Measurements from ENCODE around the gene ADM5. TPM values are rescaled to one million over a fixed set of nuclear protein-coding genes. Genes with fewer than 3 reads are reported as not detected.

Gene ADM5
- total RNA-seq, 1 donor from 2014 or later: 0.92 TPM

DNA sequence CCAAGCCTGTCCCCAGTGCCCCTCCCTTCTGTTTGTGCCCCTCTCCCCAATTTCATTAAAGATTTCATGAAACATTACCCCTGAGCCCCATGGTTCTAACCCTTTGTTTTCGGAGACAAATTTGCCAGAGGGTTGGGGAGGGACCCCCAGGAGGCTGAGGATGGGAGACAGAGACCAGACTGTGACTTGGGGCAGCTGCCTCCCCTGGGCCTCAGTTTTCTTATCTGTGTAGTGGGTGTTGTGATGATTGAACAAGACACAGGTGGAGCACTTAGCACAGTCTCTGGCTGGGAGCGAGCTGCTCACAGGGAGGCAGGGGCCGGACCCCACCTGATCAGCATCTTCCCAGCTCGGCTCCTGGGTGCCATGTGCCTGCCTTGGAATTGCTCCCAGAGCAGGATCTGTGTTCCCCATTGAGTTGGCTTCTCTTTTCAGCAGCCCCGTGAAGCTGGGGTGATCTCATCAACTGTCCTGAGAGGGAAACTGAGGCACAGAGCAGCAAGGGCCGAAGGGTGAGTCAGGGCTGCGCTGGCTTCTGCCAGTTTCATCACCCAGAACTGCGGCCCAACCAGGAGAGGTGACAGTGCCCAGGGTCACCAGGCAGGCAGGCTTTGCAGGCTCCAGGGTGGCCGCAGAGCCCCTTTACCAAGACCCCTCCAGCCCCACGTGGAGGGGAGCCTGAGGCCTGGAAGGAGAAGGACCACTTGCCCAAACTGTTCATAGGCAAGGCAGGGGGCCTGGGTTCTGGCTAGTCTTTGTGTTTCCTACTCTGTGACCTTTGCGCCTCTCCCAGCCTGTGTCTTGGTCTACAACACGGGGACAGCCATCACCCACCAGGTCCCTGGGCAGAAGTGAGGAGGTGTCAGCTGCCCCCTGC lies 30.6 kb upstream of the ADM5 start:
- DNase-seq: no peak

DNA sequence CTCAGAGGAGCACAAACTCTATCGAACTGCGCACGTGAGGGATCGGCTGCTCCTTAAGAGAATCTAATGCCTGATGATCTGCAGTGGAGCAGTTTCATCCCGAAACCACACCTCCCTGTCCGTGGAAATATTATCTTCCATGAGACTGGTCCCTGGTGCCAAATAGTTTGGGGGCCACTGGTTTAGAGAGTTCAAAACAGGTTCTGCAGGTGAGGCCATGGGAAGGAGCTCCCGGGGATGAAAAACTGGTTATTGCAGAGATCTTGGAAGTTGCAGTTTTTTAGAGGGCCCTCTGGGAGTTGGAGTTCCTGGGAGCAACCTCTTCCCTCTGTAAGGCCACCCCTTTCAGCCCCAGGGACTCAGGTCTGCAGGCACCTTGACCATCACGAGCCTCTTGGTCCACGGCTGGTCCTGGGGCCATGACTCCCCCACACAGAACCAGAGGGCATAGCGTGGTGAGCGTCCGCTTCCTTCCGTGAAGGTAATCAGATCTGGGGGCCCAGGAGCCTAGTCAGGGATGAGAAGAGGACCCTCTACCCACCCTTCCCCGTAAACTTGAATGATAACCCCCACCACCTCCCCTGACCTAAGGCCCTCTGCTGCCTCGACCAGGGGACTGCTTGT lies 28.9 kb upstream of the ADM5 start:
- no peak for DNase-seq

DNA sequence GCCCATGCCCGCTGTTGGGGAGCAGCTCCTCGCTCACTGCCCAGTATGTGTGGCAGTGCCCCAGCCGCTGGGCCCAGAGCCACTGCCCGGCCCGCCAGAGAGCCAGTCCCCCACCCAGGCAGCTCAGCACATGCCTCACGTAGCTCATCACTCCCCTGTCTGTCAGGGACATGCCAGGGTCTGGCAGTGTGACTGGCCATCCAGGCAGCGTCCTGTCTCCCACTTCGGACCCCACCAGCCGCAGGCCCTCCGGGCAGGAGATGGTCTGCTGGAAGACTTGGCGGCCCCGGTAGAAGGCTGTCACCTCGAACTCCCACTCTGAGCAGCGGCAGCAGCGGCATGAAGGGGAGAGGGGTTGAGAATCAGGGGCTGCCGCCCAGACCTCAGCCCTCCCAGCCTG lies 27.4 kb upstream of the ADM5 start:
- no peak for DNase-seq

DNA sequence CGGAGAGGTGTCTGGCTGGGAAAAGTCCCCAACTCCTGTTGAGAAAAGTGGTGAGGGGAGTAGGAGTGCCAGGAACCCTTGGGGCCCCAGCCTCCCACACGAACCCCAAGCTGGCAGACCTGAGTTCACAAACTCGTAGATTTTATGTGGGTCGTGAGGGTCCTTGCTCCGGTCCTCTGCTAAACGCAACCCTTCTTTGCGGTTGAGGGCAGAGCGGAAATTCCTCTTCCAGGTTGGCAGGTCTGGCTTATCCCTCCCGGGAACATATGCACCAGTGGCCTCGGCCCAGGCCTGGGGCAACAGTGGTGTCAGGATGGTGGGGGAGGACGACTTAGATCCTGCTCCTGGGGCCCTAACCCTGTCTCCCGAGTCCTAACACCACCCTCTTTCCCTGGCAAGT lies 26.2 kb upstream of the ADM5 start:
- no peak for DNase-seq

DNA sequence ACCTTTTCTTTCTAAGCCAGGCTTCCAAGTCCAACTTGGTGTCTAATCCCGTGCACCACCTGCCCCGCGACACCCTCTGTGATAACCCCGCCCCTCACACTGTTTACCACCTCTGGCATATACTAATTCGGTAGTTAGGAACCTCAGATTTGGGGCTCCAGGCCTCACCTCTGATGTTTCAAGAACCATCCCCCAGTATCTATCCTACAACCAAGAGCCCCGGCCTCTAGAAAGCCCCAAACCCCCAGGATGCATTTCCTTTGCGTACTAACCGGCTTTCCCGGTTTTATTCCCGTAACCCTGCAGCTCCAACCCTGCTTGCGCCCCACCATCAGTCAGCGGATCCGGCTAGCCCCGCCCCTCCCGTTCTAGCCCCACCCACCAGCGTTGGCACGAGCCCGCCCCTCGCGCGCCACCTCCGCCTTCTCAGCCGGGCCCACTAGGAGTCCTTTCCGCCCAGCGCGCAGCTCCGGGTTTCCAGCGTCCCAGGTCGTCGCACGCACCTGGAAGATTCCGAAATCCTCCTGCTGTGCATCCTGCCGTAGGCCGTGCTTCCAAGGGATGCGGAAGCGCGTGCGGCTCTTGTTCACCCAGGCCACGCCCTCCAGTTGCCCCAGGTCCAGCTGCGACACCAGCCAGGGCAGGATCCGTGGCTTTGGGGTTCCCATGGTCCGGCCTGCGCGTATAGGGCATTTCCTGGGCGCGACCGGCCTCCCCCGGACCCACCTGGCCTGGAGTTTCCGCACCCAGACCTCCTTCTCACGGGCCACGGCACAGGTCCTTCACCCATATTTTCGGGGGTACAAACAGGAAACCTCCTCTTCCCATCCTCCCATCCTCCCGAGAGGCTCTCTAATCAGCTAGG lies 25.0 kb upstream of the ADM5 start:
- peak; percentile 90 for DNase-seq

DNA sequence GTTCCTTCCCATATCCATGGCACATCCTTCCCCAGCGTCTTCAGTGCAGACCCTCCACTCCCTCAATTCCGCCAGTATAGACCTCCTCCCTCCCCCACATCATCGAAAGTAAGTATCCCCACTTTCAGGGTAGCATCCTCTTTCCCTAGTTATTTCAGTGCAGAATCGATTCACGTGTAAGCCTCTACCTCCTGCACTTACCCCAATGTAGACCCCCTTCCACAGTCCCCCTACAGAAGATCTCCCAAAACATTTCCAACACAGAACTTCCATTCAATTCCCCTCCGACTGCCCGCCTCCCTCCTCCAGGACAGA lies 24.4 kb upstream of the ADM5 start:
- DNase-seq: no peak

DNA sequence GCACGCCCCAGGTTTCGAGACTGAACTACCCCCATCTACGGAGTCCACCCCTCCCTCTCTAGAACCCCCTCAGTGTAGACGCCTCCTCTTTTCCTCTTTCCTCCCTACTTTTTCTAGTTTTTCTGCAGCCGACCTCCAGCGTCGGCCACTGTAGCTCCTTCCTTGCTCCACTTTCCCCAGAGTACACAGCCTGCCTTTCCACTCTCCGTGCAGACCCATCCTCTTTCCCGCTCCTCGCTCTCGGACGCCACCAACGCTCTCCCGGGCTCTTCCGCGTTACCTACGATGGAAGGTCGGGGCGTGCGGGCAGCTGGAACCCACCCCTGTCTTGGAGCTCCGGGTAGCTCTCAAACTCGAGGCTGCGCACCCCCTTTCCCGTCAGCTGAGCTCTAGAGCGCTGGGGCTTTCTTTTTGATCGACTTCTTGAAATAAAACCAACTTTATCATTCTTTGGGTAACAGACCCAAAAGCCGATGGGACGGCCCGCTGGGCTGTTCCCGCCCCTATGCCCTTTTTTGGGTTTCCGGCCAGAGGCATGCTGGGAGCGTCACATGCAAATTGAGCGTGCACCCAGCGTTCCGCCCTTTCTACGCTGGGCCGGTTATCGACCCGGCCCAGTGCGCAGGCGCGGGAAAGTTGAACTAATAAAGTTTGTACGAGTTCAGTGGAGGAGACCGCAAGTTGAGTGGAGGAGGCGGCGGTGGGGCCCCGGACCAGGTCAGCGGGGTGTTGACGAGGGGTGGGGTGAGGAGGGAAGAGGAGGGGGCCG lies 23.9 kb upstream of the ADM5 start, which contains the start of the genes BCL2L12 and IRF3:
TSS of gene BCL2L12 (plus strand) at position 583 of the 769 bp plus-strand sequence. CDS start 760 bp downstream, outside the sequence.
TSS of gene IRF3 (minus strand) at position 507 of the 769 bp plus-strand sequence. CDS start 1,019 bp downstream, outside the sequence.
- peak; percentile 99 for DNase-seq

DNA sequence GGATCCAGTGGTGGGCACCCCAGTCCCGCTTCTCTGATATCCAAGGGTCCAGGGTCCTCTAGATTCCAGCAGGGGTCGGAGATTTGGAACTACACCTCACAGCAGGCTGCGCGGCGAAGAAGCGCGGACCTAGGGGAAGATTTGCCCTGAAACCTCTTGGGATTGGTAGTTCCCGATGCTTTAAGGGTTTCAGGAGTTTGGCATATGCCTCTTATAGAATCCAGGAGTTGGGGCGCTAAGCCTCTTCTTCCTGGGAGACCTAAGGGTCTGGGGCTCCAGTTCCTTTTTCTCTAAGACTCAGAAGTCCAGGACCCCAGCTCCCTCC lies 23.3 kb upstream of the ADM5 start:
- DNase-seq: no peak

DNA sequence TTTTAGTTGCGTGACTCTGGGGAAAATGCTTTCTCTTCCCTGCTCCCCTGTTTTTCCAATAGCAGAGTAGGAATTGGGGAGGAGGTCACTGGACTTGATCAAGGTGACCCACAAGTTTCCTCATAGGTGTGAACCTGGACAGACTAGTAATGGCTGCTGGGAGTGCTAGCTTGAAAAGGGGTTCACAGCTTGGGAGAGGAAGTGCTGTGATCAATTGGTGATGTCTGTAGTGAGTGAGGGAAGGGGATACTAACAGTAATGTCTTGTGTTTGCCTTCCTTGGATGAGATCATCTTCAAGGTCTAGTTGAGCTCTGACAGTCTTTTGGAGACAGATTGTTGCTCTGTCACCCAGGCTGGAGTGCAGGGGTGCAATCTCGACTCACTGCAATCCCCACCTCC lies 21.9 kb upstream of the ADM5 start:
- DNase-seq: no peak

DNA sequence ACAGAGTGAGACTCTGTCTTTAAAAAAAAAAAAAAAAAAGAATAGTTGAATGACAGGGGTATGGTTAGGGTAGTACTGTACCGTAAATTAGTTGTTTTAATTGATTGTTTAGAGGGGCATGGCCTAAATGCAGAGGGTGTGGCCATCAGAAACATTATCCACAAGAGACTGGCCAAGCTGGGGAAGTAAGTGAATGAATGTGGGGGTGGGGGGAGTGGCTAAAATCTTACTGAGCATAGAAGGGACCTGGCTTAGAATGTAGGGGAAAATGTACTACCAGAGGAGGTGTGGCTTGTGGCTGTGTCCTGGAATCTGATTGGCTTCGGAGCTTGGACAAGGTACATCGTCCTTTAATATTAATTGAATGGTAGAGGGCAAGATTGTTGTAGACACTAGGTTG lies 19.9 kb upstream of the ADM5 start:
- no peak for DNase-seq

DNA sequence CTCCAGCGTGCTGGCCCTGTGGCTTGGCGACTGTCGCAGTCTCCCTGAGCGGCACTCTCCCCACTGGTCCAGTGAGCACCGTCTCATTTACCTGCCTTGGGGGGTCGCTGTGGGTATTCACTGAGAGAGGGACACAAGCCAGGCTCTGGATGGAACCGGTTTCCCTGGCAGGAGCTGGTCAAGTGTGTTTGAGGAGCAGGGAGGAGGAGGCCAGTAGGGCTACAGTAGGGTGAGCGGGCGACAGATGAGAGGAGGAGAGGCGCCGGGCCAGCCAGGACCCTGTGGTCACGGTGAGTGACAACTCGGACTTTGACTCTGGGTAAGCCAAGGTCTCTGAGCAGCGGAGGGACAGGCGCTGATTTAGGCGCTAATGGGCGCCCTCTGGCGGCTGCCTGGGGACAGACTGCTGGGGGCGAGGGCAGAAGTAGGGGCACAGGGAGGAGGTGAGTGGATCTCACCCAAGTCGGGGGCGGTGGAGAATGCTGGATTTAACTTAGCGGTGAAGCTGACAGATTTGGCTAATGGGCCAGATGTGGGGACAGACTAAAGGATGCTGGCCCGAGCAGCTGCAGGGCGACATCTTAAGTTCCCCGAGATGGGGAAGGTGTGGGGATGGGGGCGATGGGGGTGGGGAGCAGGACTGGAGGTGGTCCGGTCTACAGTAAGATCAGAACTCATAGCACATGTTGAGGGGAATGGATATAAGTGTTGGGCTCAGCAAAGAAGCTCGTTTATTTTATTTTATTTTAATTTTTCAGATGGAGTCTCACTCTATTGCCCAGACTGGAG lies 17.1 kb upstream of the ADM5 start:
- peak; percentile 75 for DNase-seq

DNA sequence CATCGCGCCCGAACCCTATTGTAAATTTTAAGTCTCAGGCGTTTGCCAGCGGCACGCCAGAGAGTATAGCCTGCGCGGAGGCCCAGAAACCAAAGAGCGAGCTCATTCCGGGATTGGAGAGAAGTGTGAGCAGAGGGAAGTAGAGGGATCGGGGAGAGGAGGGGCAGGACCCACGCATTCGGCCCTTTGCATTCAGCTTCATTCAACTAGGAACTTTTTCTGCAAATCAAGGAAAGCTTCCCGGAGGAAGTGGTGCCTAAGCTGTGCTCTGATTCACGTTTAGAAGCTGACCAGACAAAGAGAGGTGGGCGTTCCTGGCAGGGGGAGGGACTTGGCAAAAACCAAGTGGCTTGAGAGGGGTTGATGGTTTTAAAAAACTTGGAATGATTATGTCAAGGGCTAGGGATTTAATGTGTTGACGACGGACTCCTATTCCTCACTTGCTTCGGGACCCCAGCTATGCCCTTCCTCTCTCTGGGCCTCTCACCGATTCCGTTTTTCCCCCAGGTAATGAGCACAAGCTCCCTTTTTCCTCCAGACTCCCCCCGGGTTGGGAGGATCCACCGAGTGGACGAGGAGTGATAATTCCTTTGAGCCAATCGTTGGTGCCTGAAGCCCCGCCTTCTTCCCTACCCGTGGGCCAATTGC lies 13.1 kb upstream of the ADM5 start:
- DNase-seq: peak; percentile 96

DNA sequence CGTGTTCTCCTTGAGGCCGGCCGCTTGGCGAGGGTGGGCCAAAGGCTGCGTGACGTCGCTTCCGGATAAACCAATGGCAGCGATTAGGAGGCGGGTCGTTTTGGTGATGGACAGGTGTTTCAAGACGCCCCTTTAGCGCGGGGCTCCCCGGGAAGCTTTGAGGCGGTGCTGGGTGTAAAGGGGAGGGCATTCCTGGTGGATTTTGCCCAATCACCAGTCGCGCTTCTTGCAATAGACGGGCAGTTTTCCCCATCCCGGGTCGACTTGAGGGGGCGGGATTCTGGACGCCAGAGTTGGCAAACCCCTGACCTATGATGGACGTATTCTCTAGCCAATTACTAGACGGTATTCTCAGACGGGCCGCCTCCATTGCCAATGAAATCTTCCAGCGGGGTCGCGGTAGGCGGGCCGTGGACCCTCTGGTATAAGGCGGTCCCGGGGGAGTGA lies 12.6 kb upstream of the ADM5 start:
- peak; percentile 100 for DNase-seq

DNA sequence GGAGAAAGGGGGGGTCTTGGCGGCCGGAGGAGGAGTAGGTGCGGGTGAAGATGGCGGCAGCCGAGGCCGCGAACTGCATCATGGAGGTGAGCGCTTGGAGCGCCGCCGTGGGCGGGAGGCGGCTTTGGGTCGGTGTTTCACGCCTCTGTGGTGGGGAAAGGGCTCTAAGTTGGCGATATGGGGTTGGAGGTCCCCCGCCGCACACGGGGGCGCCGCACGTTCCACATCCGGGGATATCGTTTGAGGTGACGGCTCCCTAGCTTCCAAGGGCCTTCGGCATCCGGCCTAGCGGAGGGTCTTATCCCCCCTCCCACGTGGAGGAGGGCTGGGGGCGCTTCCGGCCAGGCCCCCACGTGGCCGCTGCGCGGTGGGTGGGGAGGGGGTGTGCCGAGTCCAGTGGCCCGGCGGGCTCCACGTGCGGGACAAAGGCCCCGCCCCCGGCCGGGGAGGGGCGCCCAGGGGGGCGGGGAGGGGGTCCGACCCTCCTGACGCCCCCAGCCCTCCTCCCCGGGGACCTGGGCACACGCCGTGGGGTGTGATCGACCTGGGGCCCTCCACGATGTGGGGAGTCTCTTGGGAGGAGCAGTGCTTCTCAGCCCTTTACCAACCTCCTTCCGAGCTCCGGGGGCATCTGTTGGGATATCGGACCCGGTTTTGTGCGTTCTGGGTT lies 12.0 kb upstream of the ADM5 start, which contains the start of gene PRMT1:
TSS of gene PRMT1 (plus strand) at position 41 of the 670 bp plus-strand sequence. CDS start at position 51, 10 bp downstream.
- DNase-seq: peak; percentile 78

DNA sequence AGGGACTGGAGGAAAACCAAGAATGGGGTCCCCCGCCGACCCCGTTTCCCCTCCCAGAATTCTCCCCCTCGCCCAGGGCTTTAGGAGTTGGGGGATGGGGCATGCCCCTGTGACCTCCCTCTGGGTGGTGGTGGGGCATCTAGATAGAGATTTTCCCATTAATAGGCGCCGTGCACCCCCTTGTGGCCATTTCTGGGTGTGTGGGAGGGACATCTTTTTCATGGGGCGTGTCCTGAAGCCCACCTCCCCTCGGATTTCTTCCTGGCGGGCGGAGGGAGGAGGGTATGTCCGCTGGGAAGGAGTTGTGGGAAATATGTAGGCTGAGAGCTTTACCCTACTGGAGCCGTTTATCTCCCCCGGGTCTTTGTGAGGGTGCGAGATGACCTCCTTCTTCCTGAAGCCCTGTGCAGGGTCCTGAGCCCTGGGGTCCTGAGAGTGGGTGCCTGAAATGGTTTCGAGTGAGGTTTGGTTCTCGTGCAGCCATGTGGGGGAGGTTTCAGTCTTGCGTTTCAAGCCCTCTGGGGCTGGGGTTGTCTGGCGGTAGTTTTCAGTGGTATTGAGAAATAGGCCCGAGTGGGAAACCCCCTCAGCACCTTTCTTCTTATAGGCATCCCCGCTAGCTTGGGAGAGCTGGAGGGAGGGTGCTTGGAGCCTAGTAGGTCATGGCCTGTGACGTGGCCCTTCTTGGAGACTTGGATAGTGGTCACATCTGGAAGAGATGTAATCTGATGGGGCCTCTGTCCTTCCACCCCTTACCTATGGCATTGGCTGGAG lies 11.3 kb upstream of the ADM5 start:
- peak; percentile 93 for DNase-seq

DNA sequence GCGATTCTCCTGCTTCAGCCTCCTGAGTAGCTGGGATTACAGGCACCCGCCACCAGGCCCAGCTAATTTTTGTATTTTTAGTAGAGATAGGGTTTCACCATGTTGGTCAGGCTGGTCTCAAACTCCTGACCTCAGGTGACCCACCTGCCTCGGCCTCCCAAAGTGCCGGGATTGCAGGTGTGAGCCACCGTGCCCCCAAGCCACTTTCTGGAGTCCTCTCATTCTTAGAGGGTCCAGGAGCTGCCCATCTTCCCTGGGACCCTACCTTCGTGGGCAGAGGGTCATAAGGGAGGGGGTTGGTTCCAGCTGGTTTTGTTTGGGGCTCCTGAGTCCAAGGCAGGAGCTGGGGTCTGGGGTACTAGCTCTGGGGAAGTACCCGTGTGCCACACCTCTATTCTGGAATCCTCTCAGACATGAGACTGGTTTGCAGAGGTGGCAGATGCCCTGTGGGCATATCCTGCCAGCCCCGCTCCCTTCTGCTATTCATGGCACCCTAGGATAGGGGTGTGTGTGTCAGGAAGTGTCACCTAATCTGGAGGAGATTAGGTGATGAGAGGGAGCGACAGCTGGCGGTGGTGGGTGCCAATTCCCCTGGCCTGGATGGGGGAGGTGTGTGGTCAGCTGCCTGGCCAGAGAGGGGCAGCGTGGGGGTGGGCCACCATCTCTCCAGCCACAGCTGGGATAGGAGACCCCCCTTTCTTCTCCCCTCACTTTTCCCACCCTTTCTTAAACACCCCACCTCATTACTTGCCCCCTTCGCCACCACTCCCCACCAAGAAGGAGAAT lies 10.2 kb upstream of the ADM5 start:
- DNase-seq: peak; percentile 71

DNA sequence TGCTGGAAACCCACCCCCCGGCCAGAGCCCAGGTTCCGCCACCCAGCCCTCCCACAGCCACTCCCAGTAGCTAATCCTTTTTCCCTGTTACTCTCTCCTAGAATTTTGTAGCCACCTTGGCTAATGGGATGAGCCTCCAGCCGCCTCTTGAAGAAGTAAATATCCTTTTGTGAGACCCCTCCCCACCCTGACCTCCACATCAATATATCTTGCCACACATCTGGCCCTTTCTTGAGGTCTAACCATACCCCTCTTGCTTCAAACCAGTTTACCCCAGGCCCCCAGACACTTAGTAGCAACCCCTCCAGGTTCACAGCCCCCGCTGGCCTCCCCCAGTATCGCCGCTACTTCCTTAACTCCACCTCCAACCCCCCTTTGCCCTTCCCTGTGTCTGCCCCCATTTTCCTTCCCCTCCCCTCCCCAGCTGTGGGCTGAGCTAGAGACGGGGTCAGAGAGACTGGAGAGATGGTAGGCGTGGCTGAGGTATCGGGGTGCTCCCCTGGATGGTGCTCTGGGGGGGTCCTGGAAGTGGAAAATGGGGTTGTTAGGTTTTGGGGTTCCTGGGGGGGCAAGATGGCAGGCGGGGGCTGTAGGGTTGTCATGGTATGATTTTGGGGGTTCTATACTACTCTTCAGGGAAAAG lies 9.5 kb upstream of the ADM5 start:
- DNase-seq: no peak
